K562 (cell line): ENCODE measurements around the gene IGF1R. TPM values are rescaled to one million over a fixed set of nuclear protein-coding genes. Genes with fewer than 3 reads are reported as not detected.

Experiments
- CCAR2 ChIP-seq: fragments of 200-400 bp; formaldehyde crosslinking; IDR thresholded peaks from 2 replicates; pipeline ENCODE4 v1.6.1; 2017; ENCODE audit warnings: mild to moderate bottlenecking, low read depth, low read length
- FOXA1 ChIP-seq: fragments of 450-650 bp; IDR thresholded peaks from 2 replicates; pipeline ENCODE4 v1.6.1; 2016; ENCODE audit warnings: mild to moderate bottlenecking, borderline replicate concordance
- IRF2 ChIP-seq: sonication (generic); formaldehyde crosslinking; IDR thresholded peaks from 2 replicates; pipeline ENCODE4 v1.8.1; 2022; ENCODE audit warnings: mild to moderate bottlenecking, missing genetic modification reagents
- MEIS2 ChIP-seq: fragments of 450-650 bp; IDR thresholded peaks from 2 replicates; pipeline ENCODE4 v1.6.1; 2014; ENCODE audit warnings: mild to moderate bottlenecking; ENCODE audit not compliant: partially characterized antibody
- NR4A1 ChIP-seq, 2 experiments: fragments of 250-450 bp in 1 of 2; fragments of 450-650 bp in 1 of 2; sonication (Bioruptor Pico) in 1 of 2; IDR thresholded peaks; 2 replicates each; pipeline versions ENCODE4 v1.4.0 to v1.6.1; 2016 to 2020; ENCODE audit warnings: mild to moderate bottlenecking in 2 of 2, missing compliant biosample characterization in 1 of 2, missing genetic modification characterization in 1 of 2, moderate library complexity in 1 of 2
- PML ChIP-seq: IDR thresholded peaks from 2 replicates; pipeline ENCODE4 v1.6.1; 2012; ENCODE audit warnings: low read length, inconsistent platforms
- SRSF7 ChIP-seq: fragments of 200-400 bp; formaldehyde crosslinking; optimal IDR thresholded peaks from 2 replicates; pipeline ENCODE3; 2017; ENCODE audit warnings: mild to moderate bottlenecking, low read depth, low read length
- TFAM ChIP-seq: fragments of 250-450 bp; sonication (Bioruptor Pico); conservative IDR thresholded peaks from 2 replicates; pipeline ENCODE4 v1.5.0; 2021; ENCODE audit warnings: mild to moderate bottlenecking, moderate library complexity
- ZHX1 ChIP-seq: fragments of 150-350 bp; conservative IDR thresholded peaks from 2 replicates; pipeline ENCODE4 v1.6.1; 2014; ENCODE audit warnings: low read length
- ZNF561 ChIP-seq: fragments of 450-650 bp; formaldehyde crosslinking; conservative IDR thresholded peaks from 2 replicates; pipeline ENCODE4 v1.4.0; 2020; ENCODE audit warnings: mild to moderate bottlenecking, moderate library complexity
- ZNF57 ChIP-seq: fragments of 450-650 bp; formaldehyde crosslinking; IDR thresholded peaks from 2 replicates; pipeline ENCODE4 v1.4.0; 2020; ENCODE audit warnings: mild to moderate bottlenecking, moderate library complexity
- polyA plus RNA-seq, 8 experiments: library from polyadenylated mRNA; depleted of rRNA in 4 of 8; stranded (reverse) in 5 of 8; unstranded in 3 of 8; fragments of >200 nt; fragmentation: Nextera tagmentation in 2 of 8; fragmentation: Illumina TruSeq in 1 of 8; extraction: Ambion mirVana in 2 of 8; extraction: Trizol in 1 of 8; gene quantifications; 2 replicates each; pipeline versions ENCODE4 v1.2.1 to v1.2.3, GENCODE V29; 2011 to 2014; ENCODE audit warnings: inconsistent platforms in 1 of 8, missing spikeins in 1 of 8
- total RNA-seq, 7 experiments: library from RNA; depleted of rRNA in 6 of 7; stranded (reverse); fragments of >200 nt in 6 of 7; fragmentation: Illumina TruSeq in 2 of 7; extraction: Trizol in 2 of 7; gene quantifications; 2 replicates each; pipeline versions ENCODE4 v1.2.1 to v1.2.3, GENCODE V29; 2011 to 2021; ENCODE audit warnings: low replicate concordance in 1 of 7
- TF ChIP-seq, protein P1 (sequence below): IDR thresholded peaks from 2 replicates; pipeline ENCODE4 v1.6.1; 2014; ENCODE audit warnings: antibody characterized with exemption
- TF ChIP-seq, protein P2 (sequence below): fragments of 250-450 bp; sonication (Bioruptor Pico); IDR thresholded peaks from 2 replicates; pipeline ENCODE4 v1.8.0; 2022; ENCODE audit warnings: inconsistent platforms

IGF1R gene
- total and polyA plus RNA-seq, 9 of the 15 experiments (the other 6 are each of a cell fraction or from before 2014, with no cell fraction given): 0.35 to 8.0 (median 1.6) TPM

DNA sequence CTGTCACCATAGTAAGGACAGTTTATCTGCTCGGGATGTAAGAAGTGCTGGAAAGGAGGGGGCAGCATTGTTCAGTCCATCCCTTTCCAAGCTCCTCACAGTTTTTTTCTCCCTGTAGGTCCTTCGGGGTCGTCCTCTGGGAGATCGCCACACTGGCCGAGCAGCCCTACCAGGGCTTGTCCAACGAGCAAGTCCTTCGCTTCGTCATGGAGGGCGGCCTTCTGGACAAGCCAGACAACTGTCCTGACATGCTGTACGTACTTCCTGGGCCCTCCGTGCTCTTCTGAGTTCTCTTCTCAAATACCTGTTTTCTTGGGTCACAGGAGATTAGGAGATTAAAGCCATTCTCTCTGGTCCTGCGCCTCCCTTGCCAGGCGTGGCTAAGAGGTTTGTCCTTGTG is 300.1 kb downstream of the IGF1R start (continued):
- TF ChIP-seq PML: no peak
- TF ChIP-seq SRSF7: no peak
- TF ChIP-seq FOXA1: no peak
- TF ChIP-seq ZHX1: no peak
- TF ChIP-seq CCAR2: no peak
- TF ChIP-seq, protein P1, sequence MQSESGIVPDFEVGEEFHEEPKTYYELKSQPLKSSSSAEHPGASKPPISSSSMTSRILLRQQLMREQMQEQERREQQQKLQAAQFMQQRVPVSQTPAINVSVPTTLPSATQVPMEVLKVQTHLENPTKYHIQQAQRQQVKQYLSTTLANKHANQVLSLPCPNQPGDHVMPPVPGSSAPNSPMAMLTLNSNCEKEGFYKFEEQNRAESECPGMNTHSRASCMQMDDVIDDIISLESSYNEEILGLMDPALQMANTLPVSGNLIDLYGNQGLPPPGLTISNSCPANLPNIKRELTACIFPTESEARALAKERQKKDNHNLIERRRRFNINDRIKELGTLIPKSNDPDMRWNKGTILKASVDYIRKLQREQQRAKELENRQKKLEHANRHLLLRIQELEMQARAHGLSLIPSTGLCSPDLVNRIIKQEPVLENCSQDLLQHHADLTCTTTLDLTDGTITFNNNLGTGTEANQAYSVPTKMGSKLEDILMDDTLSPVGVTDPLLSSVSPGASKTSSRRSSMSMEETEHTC: no peak
- no peak for TF ChIP-seq ZNF561
- TF ChIP-seq TFAM (CRISPR knock-in tag): no peak
- TF ChIP-seq MEIS2: no peak
- TF ChIP-seq ZNF57 (CRISPR knock-in tag): no peak
- no peak for TF ChIP-seq IRF2
- no peak for TF ChIP-seq NR4A1 (CRISPR knock-in tag; IDR thresholded peaks at IDR 0.05)
- TF ChIP-seq NR4A1 (tag; IDR thresholded peaks at IDR 0.05): no peak
- TF ChIP-seq, protein P2, sequence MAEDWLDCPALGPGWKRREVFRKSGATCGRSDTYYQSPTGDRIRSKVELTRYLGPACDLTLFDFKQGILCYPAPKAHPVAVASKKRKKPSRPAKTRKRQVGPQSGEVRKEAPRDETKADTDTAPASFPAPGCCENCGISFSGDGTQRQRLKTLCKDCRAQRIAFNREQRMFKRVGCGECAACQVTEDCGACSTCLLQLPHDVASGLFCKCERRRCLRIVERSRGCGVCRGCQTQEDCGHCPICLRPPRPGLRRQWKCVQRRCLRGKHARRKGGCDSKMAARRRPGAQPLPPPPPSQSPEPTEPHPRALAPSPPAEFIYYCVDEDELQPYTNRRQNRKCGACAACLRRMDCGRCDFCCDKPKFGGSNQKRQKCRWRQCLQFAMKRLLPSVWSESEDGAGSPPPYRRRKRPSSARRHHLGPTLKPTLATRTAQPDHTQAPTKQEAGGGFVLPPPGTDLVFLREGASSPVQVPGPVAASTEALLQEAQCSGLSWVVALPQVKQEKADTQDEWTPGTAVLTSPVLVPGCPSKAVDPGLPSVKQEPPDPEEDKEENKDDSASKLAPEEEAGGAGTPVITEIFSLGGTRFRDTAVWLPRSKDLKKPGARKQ (CRISPR knock-in tag): no peak
